GM19324 (cell line): ENCODE measurements around the gene COQ2.
A peak's percentile ranks its signal among the peaks of the same experiment; 100 is the strongest.

Source experiments
- ATAC-seq: cut with Tn5 transposase; IDR thresholded peaks from one replicate; pipeline ENCODE4 v1.9.1; 2021; ENCODE audit warnings: mild to moderate bottlenecking, moderate library complexity; ENCODE audit not compliant: unreplicated experiment, low FRiP score

Gene COQ2

GRCh38 chr4:83219344-83220331, 65.0 kb downstream of the COQ2 start:
- ATAC-seq: no peak

- ATAC-seq: peak; percentile 80
These were observed 66.7 kb downstream of the COQ2 start for GRCh38 chr4:83217721-83218522.

- no peak for ATAC-seq
These were observed 67.5 kb downstream of the COQ2 start for GRCh38 chr4:83216959-83217683.

GRCh38 chr4:83214079-83214478, 70.5 kb downstream of the COQ2 start:
- ATAC-seq: no peak
